Mesenteric fat pad (tissue), 1 donor: ENCODE data around the gene ADCY1. TPM values are rescaled to one million over a fixed set of nuclear protein-coding genes. Genes with fewer than 3 reads are reported as not detected.

Experiments used
- DNase-seq: peaks from one replicate; pipeline ENCODE4 v3.0.0-alpha.2; 2020; ENCODE audit warnings: low spot score
- total RNA-seq: library from RNA; stranded (reverse); fragmentation: NEBNext Ultra II Directional; extraction: Animal tissue kit (Norgen Biotek cat#: 25700); gene quantifications from one replicate; pipeline ENCODE4 v1.2.1, GENCODE V29; 2021
- donor health status: DM: yes; HTN: yes; CAD: no.

Gene ADCY1
- total RNA-seq, 1 donor from 2014 or later: 3.3 TPM

GRCh38 chr7:45592230-45592991 is 18.2 kb downstream of the ADCY1 start:
- DNase-seq: peak; percentile 68

GRCh38 chr7:45593121-45593541 is 19.0 kb downstream of the ADCY1 start:
- peak; percentile 60 for DNase-seq

- no peak for DNase-seq
These were observed 19.7 kb downstream of the ADCY1 start for GRCh38 chr7:45593877-45594276.

GRCh38 chr7:45594745-45595535 is 20.8 kb downstream of the ADCY1 start:
- peak; percentile 47 for DNase-seq

- no peak for DNase-seq
These were observed 21.9 kb downstream of the ADCY1 start for GRCh38 chr7:45595809-45596664.

- DNase-seq: no peak
These were observed 22.5 kb downstream of the ADCY1 start for GRCh38 chr7:45596665-45597095.

- peak; percentile 33 for DNase-seq
These were observed 23.3 kb downstream of the ADCY1 start for GRCh38 chr7:45597286-45597984.

GRCh38 chr7:45598886-45599520 is 24.8 kb downstream of the ADCY1 start:
- peak; percentile 65 for DNase-seq

GRCh38 chr7:45599851-45600706 is 25.9 kb downstream of the ADCY1 start:
- peak; percentile 79 for DNase-seq

GRCh38 chr7:45601094-45601493 is 26.9 kb downstream of the ADCY1 start:
- DNase-seq: peak; percentile 55

GRCh38 chr7:45601816-45602540 is 27.8 kb downstream of the ADCY1 start:
- DNase-seq: peak; percentile 74

- peak; percentile 49 for DNase-seq
These were observed 31.9 kb downstream of the ADCY1 start for GRCh38 chr7:45606050-45606449.

GRCh38 chr7:45606931-45607330 is 32.8 kb downstream of the ADCY1 start:
- no peak for DNase-seq

GRCh38 chr7:45609180-45609579 is 35.0 kb downstream of the ADCY1 start:
- DNase-seq: no peak

GRCh38 chr7:45610019-45610418 is 35.9 kb downstream of the ADCY1 start:
- DNase-seq: peak; percentile 45

- DNase-seq: no peak
These were observed 36.6 kb downstream of the ADCY1 start for GRCh38 chr7:45610660-45611299.

GRCh38 chr7:45617166-45617565 is 43.0 kb downstream of the ADCY1 start:
- DNase-seq: no peak

- no peak for DNase-seq
These were observed 47.9 kb downstream of the ADCY1 start for GRCh38 chr7:45622058-45622457.
